ENCODE measurements around the gene CEP164. TPM values are rescaled to one million over a fixed set of nuclear protein-coding genes. Genes with fewer than 3 reads are reported as not detected.

The CEP164 gene
- total RNA-seq, 1 donor from 2014 or later, result 28.6 TPM

- H3K9me3 Mint-ChIP-seq (ENCODE audit: unreplicated experiment), result no peaks in the 10 kb centered on the region
- no peak for DNase-seq (ENCODE audit: low spot score)
These were observed 92.9 kb downstream of the CEP164 start for GRCh38 chr11:117420598-117420997.

GRCh38 chr11:117421041-117421440 lies 93.4 kb downstream of the CEP164 start:
- no peaks in the 10 kb centered on the region for H3K36me3 Mint-ChIP-seq (ENCODE audit: low read depth, unreplicated experiment)
- H3K9me3 Mint-ChIP-seq (ENCODE audit: unreplicated experiment), result no peaks in the 10 kb centered on the region
- peaks cover 4% of the 10 kb centered on the region for H3K27me3 Mint-ChIP-seq (ENCODE audit: unreplicated experiment)
- no peaks in the 10 kb centered on the region for H3K4me1 Mint-ChIP-seq (ENCODE audit: unreplicated experiment)
- no peak overlapping the region for H3K4me3 Mint-ChIP-seq (ENCODE audit: unreplicated experiment)
- no peak for DNase-seq (ENCODE audit: low spot score)
- no peak for TF ChIP-seq CTCF (IDR thresholded peaks at IDR 0.05; ENCODE audit: unreplicated experiment)
- no peak overlapping the region for H3K27ac Mint-ChIP-seq (ENCODE audit: unreplicated experiment)

More at GRCh38 chr11:117420598-117420997, 92.9 kb downstream of the CEP164 start:
- peaks cover 4% of the 10 kb centered on the region for H3K27me3 Mint-ChIP-seq (ENCODE audit: unreplicated experiment)
- no peaks in the 10 kb centered on the region for H3K4me1 Mint-ChIP-seq (ENCODE audit: unreplicated experiment)
- H3K27ac Mint-ChIP-seq (ENCODE audit: unreplicated experiment), result no peak overlapping the region
- H3K4me3 Mint-ChIP-seq (ENCODE audit: unreplicated experiment), result no peak overlapping the region
- no peak for TF ChIP-seq CTCF (IDR thresholded peaks at IDR 0.05; ENCODE audit: unreplicated experiment)
- no peaks in the 10 kb centered on the region for H3K36me3 Mint-ChIP-seq (ENCODE audit: low read depth, unreplicated experiment)

- no peak overlapping the region for H3K4me3 Mint-ChIP-seq (ENCODE audit: unreplicated experiment)
- no peak overlapping the region for H3K27ac Mint-ChIP-seq (ENCODE audit: unreplicated experiment)
- peaks cover 4% of the 10 kb centered on the region for H3K27me3 Mint-ChIP-seq (ENCODE audit: unreplicated experiment)
- no peak for TF ChIP-seq CTCF (IDR thresholded peaks at IDR 0.05; ENCODE audit: unreplicated experiment)
- no peaks in the 10 kb centered on the region for H3K4me1 Mint-ChIP-seq (ENCODE audit: unreplicated experiment)
- no peaks in the 10 kb centered on the region for H3K9me3 Mint-ChIP-seq (ENCODE audit: unreplicated experiment)
- H3K36me3 Mint-ChIP-seq (ENCODE audit: low read depth, unreplicated experiment), result no peaks in the 10 kb centered on the region
- DNase-seq (ENCODE audit: low spot score), result no peak
These were observed 93.8 kb downstream of the CEP164 start for GRCh38 chr11:117421476-117421875.

GRCh38 chr11:117423046-117423575 lies 95.5 kb downstream of the CEP164 start:
- Mint-ChIP-seq H3K4me3 (ENCODE audit: unreplicated experiment) (no peak overlapping the region), H3K4me1 (ENCODE audit: unreplicated experiment) (no peaks in the 10 kb centered on the region), H3K36me3 (ENCODE audit: low read depth, unreplicated experiment) (no peaks in the 10 kb centered on the region), H3K27me3 (ENCODE audit: unreplicated experiment) (no peaks in the 10 kb centered on the region), H3K9me3 (ENCODE audit: unreplicated experiment) (no peaks in the 10 kb centered on the region), H3K27ac (ENCODE audit: unreplicated experiment) (no peak overlapping the region)
- no peak for TF ChIP-seq CTCF (IDR thresholded peaks at IDR 0.05; ENCODE audit: unreplicated experiment)
- DNase-seq (ENCODE audit: low spot score), result no peak

- Mint-ChIP-seq H3K27ac (ENCODE audit: unreplicated experiment) (no peak overlapping the region), H3K4me3 (ENCODE audit: unreplicated experiment) (no peak overlapping the region), H3K9me3 (ENCODE audit: unreplicated experiment) (no peaks in the 10 kb centered on the region), H3K36me3 (ENCODE audit: low read depth, unreplicated experiment) (no peaks in the 10 kb centered on the region), H3K27me3 (ENCODE audit: unreplicated experiment) (peaks cover 2% of the 10 kb centered on the region), H3K4me1 (ENCODE audit: unreplicated experiment) (peaks cover under 1% of the 10 kb centered on the region)
- TF ChIP-seq CTCF (IDR thresholded peaks at IDR 0.05; ENCODE audit: unreplicated experiment), result no peak
- DNase-seq (ENCODE audit: low spot score), result no peak
These were observed 97.1 kb downstream of the CEP164 start for GRCh38 chr11:117424781-117425180.
